NCI-H774 (cell line): ENCODE measurements around the gene IFI27L2.
A peak's percentile ranks its signal among the peaks of the same experiment; 100 is the strongest.
"Not testable (repeated sequence)": the region's sequence is repeated elsewhere in the genome, so short reads cannot be mapped to it uniquely, and the experiment has no call there.

Experiments
- DNase-seq: peaks from one replicate; lab custom pipeline; 2025; lab: John Stamatoyannopoulos, UW

The IFI27L2 gene

GRCh38 chr14:94129111-94129757, at the start of gene IFI27L2:
Gene IFI27L2 (minus strand): TSS chr14:94129604. CDS start chr14:94129564, 40 bp downstream.
- DNase-seq: peak; percentile 82

GRCh38 chr14:94177806-94178205, 48.4 kb upstream of the IFI27L2 start:
- DNase-seq: no peak

DNA sequence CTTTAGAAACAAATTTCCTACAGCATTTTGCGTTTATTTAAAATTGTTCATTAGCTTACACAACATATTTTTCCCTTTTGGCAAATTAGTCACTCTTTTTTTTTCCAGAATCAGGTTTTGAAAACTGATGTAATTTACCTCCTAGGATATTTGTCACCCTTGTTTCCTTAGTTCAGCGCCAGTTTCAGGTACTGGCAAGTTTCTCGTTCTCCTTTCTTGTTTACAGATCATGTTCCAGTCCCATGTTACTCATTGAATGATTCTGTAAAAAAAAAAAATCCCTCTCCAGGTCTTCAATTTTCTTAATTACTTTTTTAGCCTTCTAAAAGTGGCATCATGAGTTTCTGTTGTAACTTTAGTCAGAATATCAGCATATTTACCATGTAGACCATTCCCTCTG, 47.4 kb upstream of the IFI27L2 start:
- DNase-seq: no peak

DNA sequence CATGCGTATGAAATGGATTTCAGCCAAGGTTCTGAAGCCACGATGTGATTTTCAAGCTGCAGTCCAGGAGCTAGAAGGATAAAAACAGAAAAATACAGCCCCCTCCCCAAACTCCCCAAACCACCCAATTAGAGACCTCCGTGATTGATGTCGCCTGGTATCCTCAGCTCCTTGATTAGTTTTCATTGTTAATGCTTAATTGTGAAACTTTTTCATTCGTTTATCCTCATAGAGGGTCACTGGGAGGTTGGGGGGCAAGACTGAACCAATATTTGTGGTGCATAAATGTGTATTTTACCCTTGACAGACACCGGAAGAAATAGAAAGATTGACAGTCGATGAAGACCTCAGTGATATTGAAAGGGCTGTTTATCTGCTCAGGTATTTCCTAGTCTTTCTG, 46.3 kb upstream of the IFI27L2 start:
- no peak for DNase-seq

GRCh38 chr14:94175011-94175745, 45.8 kb upstream of the IFI27L2 start:
- DNase-seq: no peak

- no peak for DNase-seq
These were observed 45.2 kb upstream of the IFI27L2 start for GRCh38 chr14:94174604-94175010.

GRCh38 chr14:94173885-94174603, 44.6 kb upstream of the IFI27L2 start, which contains the start of gene PPP4R4:
Gene PPP4R4 (plus strand): TSS chr14:94174322. CDS start chr14:94174466, 144 bp downstream.
- DNase-seq: peak; percentile 94

GRCh38 chr14:94173471-94173884, 44.1 kb upstream of the IFI27L2 start:
- no peak for DNase-seq

DNA sequence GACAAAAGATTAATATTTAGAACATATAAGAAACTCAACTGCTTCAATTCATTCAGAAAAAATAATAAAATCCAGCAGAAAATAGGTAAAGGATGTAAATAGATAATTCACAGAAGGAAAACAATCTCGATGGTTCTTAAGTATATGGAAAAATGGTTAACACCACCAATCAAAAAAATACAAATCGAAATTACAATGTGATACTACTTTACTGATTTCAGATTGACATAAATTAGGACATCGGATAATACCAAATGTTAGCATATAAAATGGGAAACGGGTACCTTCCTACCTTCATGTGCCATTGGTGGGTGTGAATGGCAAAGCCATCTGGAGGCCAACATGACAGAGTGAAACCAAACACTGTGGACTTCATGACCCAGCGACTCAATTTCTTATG, 43.1 kb upstream of the IFI27L2 start:
- DNase-seq: no peak

DNA sequence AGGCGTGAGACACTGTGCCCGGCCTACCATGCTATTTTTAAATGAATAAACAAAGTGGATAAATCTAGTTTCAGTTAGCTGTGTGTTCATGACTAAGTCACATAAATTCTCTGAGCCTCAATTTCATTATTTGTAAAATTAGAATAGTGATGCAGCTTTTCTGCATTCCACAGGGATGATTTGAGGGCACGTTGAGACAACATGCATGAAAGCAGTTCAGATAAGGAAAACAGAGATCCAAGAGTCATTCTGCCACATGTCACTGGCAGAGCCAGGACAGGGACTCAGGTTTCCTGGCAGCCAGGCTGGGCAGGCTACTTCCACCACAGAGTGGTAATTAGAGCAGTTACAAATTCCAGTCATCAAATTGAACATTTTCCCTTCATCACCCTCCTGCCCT, 41.8 kb upstream of the IFI27L2 start:
- DNase-seq: no peak

- no peak for DNase-seq
These were observed 40.7 kb upstream of the IFI27L2 start for GRCh38 chr14:94170136-94170535.

DNA sequence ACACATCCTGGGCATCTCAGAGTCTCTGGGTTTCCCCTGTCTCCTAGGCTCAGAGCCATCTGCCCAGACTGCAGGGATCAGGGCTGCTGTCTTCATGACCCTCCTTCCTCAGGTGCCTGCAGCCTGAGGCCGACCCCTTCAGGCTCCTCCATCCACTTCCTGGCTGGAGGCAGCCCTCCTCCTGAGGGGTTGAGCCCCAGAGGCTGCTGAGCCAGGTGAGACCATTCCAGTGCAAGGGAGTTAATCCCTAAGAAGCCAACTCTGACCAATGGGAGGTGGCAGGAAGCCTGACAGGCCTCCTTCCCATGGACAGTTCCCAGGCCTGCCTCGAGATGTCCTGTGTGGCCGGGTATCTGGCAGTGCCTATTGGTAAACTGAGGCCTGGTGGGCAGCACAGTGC, 36.3 kb upstream of the IFI27L2 start:
- no peak for DNase-seq

DNA sequence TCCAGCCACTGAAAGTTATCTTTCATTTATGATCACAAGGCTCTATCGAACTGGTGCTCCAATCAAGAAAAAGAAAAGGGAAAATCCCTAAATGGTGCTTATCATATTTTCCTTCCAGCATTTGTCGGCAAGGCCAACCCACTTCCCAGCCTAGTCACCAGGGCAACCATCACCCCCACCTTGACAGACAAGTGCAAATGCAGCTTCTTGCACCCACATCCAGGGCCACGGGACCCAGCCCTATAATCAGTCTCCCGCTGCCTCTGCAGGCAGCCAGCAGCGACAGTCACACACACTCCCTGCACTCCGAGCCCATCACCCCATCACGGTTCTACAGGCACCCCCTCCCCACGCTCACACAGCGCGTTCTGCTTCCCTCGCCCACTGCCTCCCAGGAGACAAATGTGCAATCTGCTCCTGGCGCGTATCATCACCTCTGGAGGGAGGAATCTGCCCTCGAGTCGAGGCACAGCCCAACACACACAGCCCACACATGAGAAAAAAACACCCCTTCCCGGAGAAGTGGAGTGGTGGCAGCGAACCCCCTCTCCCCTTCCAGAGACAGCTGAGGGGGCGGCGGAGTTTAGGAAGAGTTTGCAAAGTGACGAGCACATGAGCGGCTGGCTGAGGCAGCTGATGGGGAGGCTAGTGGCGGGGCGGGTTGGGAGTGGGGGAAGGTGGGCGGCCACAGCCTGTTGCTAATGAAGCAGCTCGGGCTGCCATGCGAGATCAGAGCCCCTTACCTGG, 35.5 kb upstream of the IFI27L2 start:
- DNase-seq: no peak

DNA sequence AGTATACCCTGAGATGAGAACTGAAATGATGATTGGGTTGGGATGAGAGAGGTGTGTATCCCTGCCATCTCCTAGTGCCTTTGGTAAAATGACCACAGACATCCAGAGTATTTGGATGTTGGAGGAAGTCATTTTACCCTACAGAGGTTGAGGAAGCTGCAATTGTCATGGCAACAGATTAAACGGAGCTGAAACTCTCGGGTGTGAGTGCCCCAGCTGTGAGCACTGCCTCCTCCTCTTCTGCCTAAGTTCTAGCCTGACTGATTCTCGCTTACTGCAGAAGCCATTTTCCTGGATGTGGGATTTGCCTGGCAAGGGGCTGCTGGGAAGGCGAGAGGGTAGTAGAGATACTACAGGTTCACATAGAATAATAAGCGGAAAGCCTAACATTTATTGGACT, 34.4 kb upstream of the IFI27L2 start:
- DNase-seq: no peak

DNA sequence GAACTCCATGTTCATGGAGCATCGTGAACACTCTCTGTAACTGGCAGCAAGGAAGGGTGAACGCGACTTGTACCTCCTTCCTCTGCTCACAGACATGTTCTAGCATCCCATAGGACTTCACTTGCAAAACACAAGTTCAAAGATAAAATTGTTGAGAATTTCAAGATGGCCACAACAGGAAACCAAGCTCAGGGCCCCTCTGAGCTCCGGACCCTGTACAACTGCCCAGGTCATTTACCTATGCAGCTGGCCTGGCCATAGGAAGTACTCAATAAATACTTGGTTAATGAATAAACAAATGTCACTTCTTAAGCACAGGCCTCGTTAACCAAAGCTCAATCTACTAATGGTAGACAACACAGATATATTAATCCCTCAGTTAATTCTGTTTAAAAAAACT, 33.1 kb upstream of the IFI27L2 start:
- no peak for DNase-seq

DNA sequence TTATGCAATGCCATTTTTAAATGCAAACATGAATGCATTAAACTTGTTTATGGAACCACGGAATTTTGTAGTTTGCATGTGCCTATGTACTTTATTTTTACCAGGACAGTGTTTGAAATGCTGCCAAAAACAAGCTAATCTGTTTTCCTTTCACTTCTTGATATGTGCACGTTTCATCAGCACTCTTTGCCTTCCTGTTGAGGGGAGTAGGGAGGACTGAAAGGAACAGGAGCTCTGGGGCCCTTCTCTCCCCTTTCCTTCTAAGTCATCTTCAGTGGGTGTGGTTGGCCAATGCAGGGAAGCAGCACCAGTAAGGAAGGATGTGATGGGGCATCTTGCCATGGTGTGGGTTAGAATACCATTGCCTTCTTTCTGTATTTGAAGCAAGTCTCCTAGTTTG, 32.6 kb upstream of the IFI27L2 start:
- DNase-seq: no peak

DNA sequence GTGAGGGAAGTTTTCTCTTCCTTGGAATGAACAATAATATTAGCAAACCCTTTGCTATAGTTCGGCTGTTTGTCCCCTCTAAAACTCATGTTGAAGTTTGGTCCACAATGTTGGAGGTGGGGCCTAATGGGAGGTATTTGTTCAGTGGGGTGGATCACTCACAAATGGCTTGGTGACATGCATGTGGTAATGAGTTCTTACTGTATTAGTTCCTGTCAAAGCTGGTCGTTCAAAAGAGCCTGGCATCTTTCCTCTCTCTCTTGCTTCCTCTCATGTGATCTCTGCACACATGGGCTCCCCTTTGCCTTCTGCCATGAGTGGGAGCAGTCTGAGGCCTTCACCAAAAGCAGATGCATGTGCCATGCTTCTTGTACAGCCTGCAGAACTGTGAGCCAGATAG, 31.7 kb upstream of the IFI27L2 start:
- DNase-seq: no peak

DNA sequence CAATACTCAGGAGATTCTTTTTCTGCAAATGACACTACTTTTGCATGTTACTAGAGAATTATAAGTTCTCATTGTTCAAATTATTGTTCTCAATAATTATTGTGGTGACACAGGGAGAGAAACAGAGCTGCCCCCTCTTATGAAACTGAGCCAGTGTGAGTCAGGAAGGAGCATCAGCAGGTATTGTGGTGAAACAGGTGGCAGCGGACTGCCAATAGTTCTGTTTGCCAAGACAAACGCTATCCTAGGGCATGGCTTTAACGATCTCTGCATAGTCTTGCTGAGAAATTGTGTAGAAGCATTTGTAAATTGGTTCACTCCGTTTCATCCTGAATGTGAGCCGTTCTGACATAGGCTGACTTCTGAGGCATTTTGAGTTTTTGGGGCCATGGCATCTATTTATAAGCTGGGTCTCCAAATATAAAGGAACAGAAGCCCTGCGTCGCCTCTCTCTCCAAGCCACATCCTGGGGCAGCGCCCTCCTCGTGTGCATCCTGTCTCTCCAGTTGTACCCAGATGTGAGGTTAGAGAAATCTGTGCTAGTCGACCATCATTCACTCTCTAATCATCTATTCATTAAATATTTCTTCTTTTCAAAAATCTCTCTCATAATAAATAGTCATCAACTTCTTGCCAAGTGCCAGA, 29.0 kb upstream of the IFI27L2 start:
- DNase-seq: no peak

DNA sequence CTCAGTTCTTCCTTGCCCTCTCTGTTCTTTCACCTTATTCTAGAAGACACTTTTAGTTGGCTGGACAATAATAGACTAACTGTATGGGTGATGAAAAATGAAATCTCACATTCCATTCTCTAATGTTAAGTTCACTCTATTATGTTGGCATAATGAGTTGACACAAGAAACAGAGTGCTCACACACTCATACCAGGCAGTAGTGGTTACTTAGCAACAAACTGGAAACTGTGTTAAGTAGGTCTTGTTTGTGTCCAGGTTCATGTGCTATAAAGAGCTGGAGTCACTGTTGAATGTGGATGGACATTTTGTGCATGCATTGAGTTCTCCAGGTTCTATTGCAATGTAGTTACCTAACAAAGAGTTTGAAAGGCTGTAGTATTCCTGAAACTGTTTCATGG, 27.8 kb upstream of the IFI27L2 start:
- peak; percentile 85 for DNase-seq

GRCh38 chr14:94156143-94156542, 26.7 kb upstream of the IFI27L2 start:
- DNase-seq: not testable (repeated sequence)

GRCh38 chr14:94153750-94154342, 24.4 kb upstream of the IFI27L2 start:
- no peak for DNase-seq
